Heart left ventricle (tissue), 16 donors: Measurements from ENCODE around the gene EEF2K. TPM values are rescaled to one million over a fixed set of nuclear protein-coding genes. Genes with fewer than 3 reads are reported as not detected.
"Not testable (repeated sequence)": the region's sequence is repeated elsewhere in the genome, so short reads cannot be mapped to it uniquely, and the experiment has no call there.

Experiments
- ATAC-seq, 4 donors: fragments of 200-7000 bp; cut with Tn5 transposase; one replicate each; pipeline ENCODE4 v1.9.1; 2020 to 2022; ENCODE audit warnings: moderate library complexity in 4 of 4, mild to moderate bottlenecking in 3 of 4, moderate number of reproducible peaks in 1 of 4
- DNase-seq, 5 donors: peaks; one replicate each; pipeline ENCODE4 v3.0.0-alpha.2; 2020
- H3K27ac ChIP-seq, 12 donors: fragments of 200-600 bp; sonication (generic) in 4 of 12; one replicate each; pipeline versions ENCODE4 v1.5.0 to v1.8.0; 2016 to 2022; ENCODE audit warnings: mild to moderate bottlenecking in 2 of 12
- H3K27me3 ChIP-seq, 9 donors: fragments of 200-600 bp; sonication (generic) in 2 of 9; one replicate each; pipeline versions ENCODE4 v1.5.1 to v1.8.0; 2016 to 2022; ENCODE audit warnings: mild to moderate bottlenecking in 3 of 9
- H3K36me3 ChIP-seq, 9 donors: fragments of 200-600 bp; sonication (generic) in 2 of 9; one replicate each; pipeline versions ENCODE4 v1.5.0 to v1.8.0; 2018 to 2022; ENCODE audit warnings: mild to moderate bottlenecking in 2 of 9
- H3K4me1 ChIP-seq, 12 donors: fragments of 200-600 bp; sonication (generic) in 4 of 12; one replicate each; pipeline versions ENCODE4 v1.5.0 to v1.8.0; 2016 to 2022; ENCODE audit warnings: mild to moderate bottlenecking in 3 of 12
- H3K4me3 ChIP-seq, 12 donors: fragments of 200-600 bp; sonication (generic) in 4 of 12; one replicate each; pipeline versions ENCODE4 v1.5.0 to v1.8.0; 2017 to 2022; ENCODE audit warnings: mild to moderate bottlenecking in 9 of 12, moderate library complexity in 4 of 12
- H3K9me3 ChIP-seq, 12 donors: fragments of 200-600 bp; sonication (generic) in 4 of 12; one replicate each; pipeline versions ENCODE4 v1.5.0 to v1.8.0; 2016 to 2022; ENCODE audit warnings: mild to moderate bottlenecking in 1 of 12
- CTCF ChIP-seq, 12 donors: fragments of 200-600 bp; sonication (generic) in 4 of 12; IDR thresholded peaks; one replicate each; pipeline versions ENCODE4 v1.5.0 to v1.8.0; 2018 to 2022; ENCODE audit warnings: antibody characterized with exemption in 12 of 12, mild to moderate bottlenecking in 5 of 12
- POLR2A ChIP-seq, 2 donors: fragments of 450-650 bp; IDR thresholded peaks; one replicate each; pipeline ENCODE4 v1.6.1; 2017; ENCODE audit warnings: antibody characterized with exemption in 2 of 2, mild to moderate bottlenecking in 2 of 2, moderate library complexity in 2 of 2
- WGBS, 4 donors: extraction: QIAGEN DNeasy Blood & Tissue Kit in 2 of 4; methylation state at CpG; one replicate each; pipeline versions ENCODE4 v1.1.5 to v1.1.7; 2013 to 2018; 5-methylcytosine and 5-hydroxymethylcytosine counted together
- intact Hi-C, 10 donors: fragments of 100-400 bp; cut with DNase I; formaldehyde crosslinking; loops; one replicate each; pipeline versions ENCODE4 v1.11.1 to v1.14.2; 2022
- polyA plus RNA-seq, 2 donors: library from polyadenylated mRNA; stranded (reverse); fragments of 200-250 nt; gene quantifications; one replicate each; pipeline ENCODE4 v1.2.3, GENCODE V29; 2013
- total RNA-seq, 9 donors: library from RNA; depleted of rRNA in 2 of 9; stranded (reverse); fragments of >200 nt in 2 of 9; fragmentation: NEBNext Ultra II Directional in 3 of 9; extraction: Animal tissue kit (Norgen Biotek cat#: 25700) in 3 of 9; gene quantifications; one replicate each; pipeline versions ENCODE4 v1.1.0 to v1.2.4, GENCODE V29; 2016 to 2023
- donor health status: ischemic (EF 13 %, LVEDD 7.1; RV severe dilation, severe dysfunction).
- donor health status: healthy with polysubstance abuse.
- donor health status: DM: no; HTN: yes; CAD: no.
- donor health status: DM: no; HTN: no; CAD: no.
- donor health status: ischemic (EF 25% LVEDD 6.9; RV normal size, moderate dysfunction).
- donor health status: ischemic (EF 25% LVEDD 5.7; RV mildly dilated, moderate dysfunction).
- donor health status: healthy.
- donor health status: DM: yes; HTN: yes; CAD: no.
- donor health status: ischemic (EF 35%, LVEDD 5.7; RV mildly dilated, moderate dysfunction).
- donor health status: nonischemic (EF 11% LVEDD 7.7; RV severe dilation, severe dysfunction).
- donor health status: DM: yes; HTN: yes; CAD: no.
- donor health status: PGD.
- donor health status: ischemic (EF 29% LVEDD 5.4; RV normal size, mild dysfunction).
- donor health status: nonischemic (EF 23%, LVEDD 6.1; RV moderate dilation, normal function).

The EEF2K gene
- total and polyA plus RNA-seq, 11 donors, result 8.3 to 33.6 (median 24.6) TPM

GRCh38 chr16:22171953-22172352 is 34.1 kb upstream of the EEF2K start:
- 86 to 90% (median 90%) methylated on average over 5 to 6 of the region's 6 CpGs for WGBS, 4 donors
- DNase-seq, result peak in 1 of 5 donors; percentile 36

GRCh38 chr16:22172642-22173041 is 33.4 kb upstream of the EEF2K start:
- not testable (repeated sequence) for H3K4me3 ChIP-seq, H3K36me3 ChIP-seq, ATAC-seq, H3K27ac ChIP-seq, H3K4me1 ChIP-seq, H3K9me3 ChIP-seq, H3K27me3 ChIP-seq
- DNase-seq, result peak in 1 of 5 donors; percentile 1
- intact Hi-C loops, result loop anchor here in 1 of 10 donors (10.0 kb wide), 1 partner anchor 78 kb away; the partner anchor contains the start of gene VWA3A
- whole genome bisulfite sequencing, 4 donors, result 81 to 100% (median 93%) methylated on average over 1 of the region's 1 CpG

More at GRCh38 chr16:22171953-22172352, 34.1 kb upstream of the EEF2K start:
- TF ChIP-seq CTCF (IDR thresholded peaks at IDR 0.05), result no peak
- TF ChIP-seq POLR2A (IDR thresholded peaks at IDR 0.05), result no peak
- intact Hi-C loops, result loop anchor here in 1 of 10 donors (10.0 kb wide), 1 partner anchor 77 kb away; the partner anchor contains the start of gene VWA3A
- ATAC-seq, result no peak
- Histone ChIP-seq H3K27me3 (no peaks in the 10 kb centered on the region), H3K27ac (no peak overlapping the region), H3K4me1 (no peaks in the 10 kb centered on the region), H3K9me3 (no peaks in the 10 kb centered on the region), H3K36me3 (no peaks in the 10 kb centered on the region), H3K4me3 (no peak overlapping the region)

GRCh38 chr16:22174642-22175041 is 31.4 kb upstream of the EEF2K start:
- H3K36me3 ChIP-seq, result no peaks in the 10 kb centered on the region
- intact Hi-C loops, result loop anchor here in 2 of 10 donors (5.0 to 10.0 kb wide), 2 partner anchors 67 to 80 kb away; partner anchors contain the start of gene VWA3A (in 1 of the 2)
- ATAC-seq (no peak), DNase-seq (peak in 1 of 5 donors; percentile 23)
- no peak overlapping the region for H3K4me3 ChIP-seq
- H3K9me3 ChIP-seq, result no peaks in the 10 kb centered on the region
- H3K27me3 ChIP-seq, result no peaks in the 10 kb centered on the region
- H3K27ac ChIP-seq, result no peak overlapping the region
- TF ChIP-seq POLR2A (IDR thresholded peaks at IDR 0.05), result no peak
- TF ChIP-seq CTCF (IDR thresholded peaks at IDR 0.05), result no peak
- WGBS, 4 donors, result 54 to 64% (median 59%) methylated on average over 9 of the region's 9 CpGs
- no peaks in the 10 kb centered on the region for H3K4me1 ChIP-seq

- intact Hi-C loops, result loop anchor here in 2 of 10 donors (5.0 to 10.0 kb wide), 2 partner anchors 71 to 83 kb away; partner anchors contain the start of gene VWA3A (in 1 of the 2)
Measured at GRCh38 chr16:22177968-22178930, 27.8 kb upstream of the EEF2K start.

More at GRCh38 chr16:22177968-22178930, 27.8 kb upstream of the EEF2K start:
- no peaks in the 10 kb centered on the region for H3K4me1 ChIP-seq
- peak in 1 of 5 donors; percentile 35 for DNase-seq
- H3K4me3 ChIP-seq, result no peak overlapping the region
- WGBS, 4 donors, result 79 to 84% (median 81%) methylated on average over 17 to 18 of the region's 18 CpGs
- no peaks in the 10 kb centered on the region for H3K36me3 ChIP-seq
- no peak for ATAC-seq
- TF ChIP-seq POLR2A (IDR thresholded peaks at IDR 0.05) (no peak), CTCF (IDR thresholded peaks at IDR 0.05) (no peak)
- no peaks in the 10 kb centered on the region for H3K27me3 ChIP-seq
- H3K9me3 ChIP-seq, result no peaks in the 10 kb centered on the region
- no peak overlapping the region for H3K27ac ChIP-seq
